ENCODE measurements around the gene PGBD2. TPM values are rescaled to one million over a fixed set of nuclear protein-coding genes. Genes with fewer than 3 reads are reported as not detected.
A peak's percentile ranks its signal among the peaks of the same experiment; 100 is the strongest.

PGBD2 gene
- total and polyA plus RNA-seq, 9 of the 15 experiments (the other 6 are each of a cell fraction or from before 2014, with no cell fraction given): 11.9 to 21.8 (median 14.7) TPM

- TF ChIP-seq GTF3C2 (IDR thresholded peaks at IDR 0.05; ENCODE audit: borderline replicate concordance, extremely low read depth, insufficient read length) (no peak), SRSF3 (IDR thresholded peaks at IDR 0.05; ENCODE audit: insufficient read depth, low read length) (no peak), SPI1 (IDR thresholded peaks at IDR 0.05; ENCODE audit: borderline replicate concordance, low read depth, low read length) (no peak), ATF3 (IDR thresholded peaks at IDR 0.05) (no peak), ATF3 (CRISPR knock-in tag; conservative IDR thresholded peaks at IDR 0.05) (no peak), ZNF23 (CRISPR knock-in tag; IDR thresholded peaks at IDR 0.05) (no peak), POLR2A (conservative IDR thresholded peaks at IDR 0.05) (no peak), ZBTB2 (IDR thresholded peaks at IDR 0.05) (0 out of 2 replicates have a peak, but pooled peaks have one; percentile 25), ZNF311 (CRISPR knock-in tag; IDR thresholded peaks at IDR 0.05) (no peak), DLX4 (CRISPR knock-in tag; IDR thresholded peaks at IDR 0.05) (no peak), SFPQ (IDR thresholded peaks at IDR 0.05; ENCODE audit: low read depth, low read length) (no peak), ZBTB9 (CRISPR knock-in tag; IDR thresholded peaks at IDR 0.05) (0 out of 2 replicates have a peak, but pooled peaks have one; percentile 28), BDP1 (IDR thresholded peaks at IDR 0.05; ENCODE audit: insufficient read depth, insufficient read length) (no peak), JUN (IDR thresholded peaks at IDR 0.05; ENCODE audit: borderline replicate concordance, low read depth, low read length) (no peak), JUN (CRISPR knock-in tag; IDR thresholded peaks at IDR 0.05; ENCODE audit: borderline replicate concordance) (no peak)
- TF ChIP-seq, protein P1, sequence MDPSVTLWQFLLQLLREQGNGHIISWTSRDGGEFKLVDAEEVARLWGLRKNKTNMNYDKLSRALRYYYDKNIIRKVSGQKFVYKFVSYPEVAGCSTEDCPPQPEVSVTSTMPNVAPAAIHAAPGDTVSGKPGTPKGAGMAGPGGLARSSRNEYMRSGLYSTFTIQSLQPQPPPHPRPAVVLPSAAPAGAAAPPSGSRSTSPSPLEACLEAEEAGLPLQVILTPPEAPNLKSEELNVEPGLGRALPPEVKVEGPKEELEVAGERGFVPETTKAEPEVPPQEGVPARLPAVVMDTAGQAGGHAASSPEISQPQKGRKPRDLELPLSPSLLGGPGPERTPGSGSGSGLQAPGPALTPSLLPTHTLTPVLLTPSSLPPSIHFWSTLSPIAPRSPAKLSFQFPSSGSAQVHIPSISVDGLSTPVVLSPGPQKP (CRISPR knock-in tag; IDR thresholded peaks at IDR 0.05): no peak
Measured at GRCh38 chr1:248890549-248891498, 15.2 kb upstream of the PGBD2 start (continued).
